HepG2 (cell line): ENCODE data around the gene PRKAG1. TPM values are rescaled to one million over a fixed set of nuclear protein-coding genes. Genes with fewer than 3 reads are reported as not detected.
A peak's percentile ranks its signal among the peaks of the same experiment; 100 is the strongest.

Experiments used
- BATF2 ChIP-seq: sonication (generic); formaldehyde crosslinking; IDR thresholded peaks from 2 replicates; pipeline ENCODE4 v1.8.0; 2022; ENCODE audit warnings: mild to moderate bottlenecking, missing genetic modification reagents, moderate library complexity
- CENPT ChIP-seq: sonication (generic); formaldehyde crosslinking; IDR thresholded peaks from 2 replicates; pipeline ENCODE4 v1.8.0; 2022; ENCODE audit warnings: low read depth, mild to moderate bottlenecking, moderate library complexity, missing genetic modification reagents
- FIP1L1 ChIP-seq: fragments of 200-400 bp; formaldehyde crosslinking; IDR thresholded peaks from 2 replicates; pipeline ENCODE4 v1.6.1; 2018; ENCODE audit warnings: low read depth, mild to moderate bottlenecking, low read length, moderate library complexity, borderline replicate concordance; ENCODE audit not compliant: insufficient read depth
- FOXO1 ChIP-seq: sonication (generic); formaldehyde crosslinking; IDR thresholded peaks from 2 replicates; pipeline ENCODE4 v1.4.0; 2020; ENCODE audit warnings: missing genetic modification reagents
- HOXA9 ChIP-seq: sonication (generic); formaldehyde crosslinking; IDR thresholded peaks from 2 replicates; pipeline ENCODE4 v1.8.1; 2022; ENCODE audit warnings: missing genetic modification reagents, mild to moderate bottlenecking, moderate library complexity, borderline replicate concordance
- IKZF5 ChIP-seq: IDR thresholded peaks from 2 replicates; pipeline ENCODE4 v1.6.1; 2018; ENCODE audit warnings: missing genetic modification reagents, mild to moderate bottlenecking, missing compliant biosample characterization
- KLF9 ChIP-seq: IDR thresholded peaks from 2 replicates; pipeline ENCODE4 v1.6.1; 2016; ENCODE audit warnings: low read depth
- PATZ1 ChIP-seq: sonication (generic); formaldehyde crosslinking; IDR thresholded peaks from 2 replicates; pipeline ENCODE4 v1.4.0; 2020; ENCODE audit warnings: missing genetic modification reagents
- PHF5A ChIP-seq: IDR thresholded peaks from one replicate; pipeline ENCODE4 v1.6.1; 2018; ENCODE audit warnings: low read depth, missing genetic modification reagents; ENCODE audit not compliant: unreplicated experiment
- YEATS4 ChIP-seq: sonication (generic); formaldehyde crosslinking; IDR thresholded peaks from 2 replicates; pipeline ENCODE4 v1.4.0; 2020; ENCODE audit warnings: missing genetic modification reagents, borderline replicate concordance
- ZKSCAN5 ChIP-seq: sonication (generic); formaldehyde crosslinking; IDR thresholded peaks from 2 replicates; pipeline ENCODE4 v1.5.1; 2020; ENCODE audit warnings: mild to moderate bottlenecking, missing genetic modification reagents
- ZNF260 ChIP-seq: sonication (generic); formaldehyde crosslinking; IDR thresholded peaks from 2 replicates; pipeline ENCODE4 v1.4.0; 2020; ENCODE audit warnings: missing genetic modification reagents, low read depth, mild to moderate bottlenecking, borderline replicate concordance
- ZNF317 ChIP-seq: sonication (generic); formaldehyde crosslinking; IDR thresholded peaks from 2 replicates; pipeline ENCODE4 v1.5.0; 2020; ENCODE audit warnings: mild to moderate bottlenecking, missing genetic modification reagents
- ZNF451 ChIP-seq: sonication (generic); formaldehyde crosslinking; IDR thresholded peaks from 2 replicates; pipeline ENCODE4 v1.5.0; 2020; ENCODE audit warnings: mild to moderate bottlenecking, missing genetic modification reagents
- ZNF460 ChIP-seq: sonication (generic); formaldehyde crosslinking; IDR thresholded peaks from 2 replicates; pipeline ENCODE4 v1.5.1; 2020; ENCODE audit warnings: missing genetic modification reagents, mild to moderate bottlenecking, borderline replicate concordance
- ZNF609 ChIP-seq: sonication (generic); formaldehyde crosslinking; IDR thresholded peaks from 2 replicates; pipeline ENCODE4 v1.4.0; 2020; ENCODE audit warnings: mild to moderate bottlenecking, missing genetic modification reagents, borderline replicate concordance
- ZNF839 ChIP-seq: sonication (generic); formaldehyde crosslinking; IDR thresholded peaks from 2 replicates; pipeline ENCODE4 v1.4.0; 2020; ENCODE audit warnings: missing genetic modification reagents, mild to moderate bottlenecking, borderline replicate concordance
- ZNF879 ChIP-seq: sonication (generic); formaldehyde crosslinking; IDR thresholded peaks from 2 replicates; pipeline ENCODE4 v1.8.1; 2023; ENCODE audit warnings: missing genetic modification reagents
- ZSCAN30 ChIP-seq: sonication (generic); formaldehyde crosslinking; IDR thresholded peaks from 2 replicates; pipeline ENCODE4 v1.5.0; 2020; ENCODE audit warnings: mild to moderate bottlenecking, missing genetic modification reagents
- polyA plus RNA-seq, 8 experiments: library from polyadenylated mRNA; depleted of rRNA in 3 of 8; stranded (reverse) in 7 of 8; unstranded in 1 of 8; fragments of >200 nt; fragmentation: Illumina TruSeq in 4 of 8; extraction: Trizol in 4 of 8; gene quantifications; 2 replicates each; pipeline versions ENCODE4 v1.2.1 to v1.2.3, GENCODE V29; 2011 to 2016; ENCODE audit warnings: low read depth in 4 of 8, missing spikeins in 1 of 8, mixed read lengths in 1 of 8; ENCODE audit not compliant: insufficient read depth in 1 of 8
- total RNA-seq, 5 experiments: library from RNA; depleted of rRNA; stranded (reverse); fragments of >200 nt; fragmentation: Illumina TruSeq; extraction: Trizol; gene quantifications; 2 replicates each; pipeline ENCODE4 v1.2.3, GENCODE V29; 2016; ENCODE audit warnings: low read depth in 1 of 5

Gene PRKAG1
- total and polyA plus RNA-seq, 2 of the 13 experiments (the other 11 are each of a cell fraction or from before 2014, with no cell fraction given) = 26.1 to 32.8 TPM

GRCh38 chr12:48998497-48999353 lies 19.9 kb downstream of the PRKAG1 start (continued):
- TF ChIP-seq ZNF317 (CRISPR knock-in tag) (no peak), HOXA9 (CRISPR knock-in tag) (peak; percentile 89; the same call in 1 of the 2 replicates), FIP1L1 (no peak), KLF9 (no peak), ZNF460 (CRISPR knock-in tag) (no peak), IKZF5 (CRISPR knock-in tag) (0 out of 2 replicates have a peak, but pooled peaks have one; percentile 24), ZNF609 (CRISPR knock-in tag) (no peak; the same call in 1 of the 2 replicates), ZNF451 (0 out of 2 replicates have a peak, but pooled peaks have one; percentile 70), CENPT (CRISPR knock-in tag) (no peak; the same call in 1 of the 2 replicates), ZKSCAN5 (CRISPR knock-in tag) (no peak), YEATS4 (CRISPR knock-in tag) (peak; percentile 54), ZNF879 (CRISPR knock-in tag) (0 out of 2 replicates have a peak, but pooled peaks have one; percentile 46), FOXO1 (0 out of 2 replicates have a peak, but pooled peaks have one; percentile 23), ZNF839 (CRISPR knock-in tag) (0 out of 2 replicates have a peak, but pooled peaks have one; percentile 34), BATF2 (CRISPR knock-in tag) (peak; percentile 92), ZSCAN30 (CRISPR knock-in tag) (no peak), ZNF260 (CRISPR knock-in tag) (no peak), PHF5A (CRISPR knock-in tag) (no peak), PATZ1 (CRISPR knock-in tag) (peak; percentile 35; the same call in 1 of the 2 replicates)
